Measurements from ENCODE around the gene MAFF.

Gene MAFF

DNA sequence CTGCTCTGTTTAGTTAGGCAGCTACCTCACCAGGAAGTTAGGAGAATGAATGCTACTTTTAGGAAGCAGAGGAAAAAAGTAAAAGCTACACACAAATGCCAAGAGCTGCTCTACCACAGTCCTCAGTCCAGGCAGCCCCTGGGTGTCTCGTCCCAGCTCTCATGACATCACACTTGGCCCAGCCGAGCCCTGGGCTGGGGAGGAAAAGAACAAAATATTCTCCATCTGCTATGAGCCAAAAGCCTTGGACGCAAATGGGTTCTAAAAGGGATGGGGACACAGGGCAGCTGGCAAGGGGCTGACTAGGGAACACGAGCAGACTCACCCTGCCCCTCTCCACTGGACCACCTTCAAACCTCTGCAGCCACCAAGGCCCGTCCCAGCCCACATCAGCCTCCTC, 44.9 kb downstream of the MAFF start:
- no peak overlapping the region for H3K27ac ChIP-seq (ENCODE audit: poor library complexity, severe bottlenecking)
- DNase-seq (ENCODE audit: low spot score) = no peak
- H3K4me3 ChIP-seq (ENCODE audit: severe bottlenecking) = no peak overlapping the region
- H3K36me3 ChIP-seq (ENCODE audit: low read depth) = peaks cover 28% of the 10 kb centered on the region
- ATAC-seq (ENCODE audit: low read depth) = no peak
- no peaks in the 10 kb centered on the region for H3K27me3 ChIP-seq (ENCODE audit: insufficient read depth, poor library complexity, severe bottlenecking)
- no peaks in the 10 kb centered on the region for H3K9me3 ChIP-seq (ENCODE audit: severe bottlenecking)
- TF ChIP-seq, protein P1, sequence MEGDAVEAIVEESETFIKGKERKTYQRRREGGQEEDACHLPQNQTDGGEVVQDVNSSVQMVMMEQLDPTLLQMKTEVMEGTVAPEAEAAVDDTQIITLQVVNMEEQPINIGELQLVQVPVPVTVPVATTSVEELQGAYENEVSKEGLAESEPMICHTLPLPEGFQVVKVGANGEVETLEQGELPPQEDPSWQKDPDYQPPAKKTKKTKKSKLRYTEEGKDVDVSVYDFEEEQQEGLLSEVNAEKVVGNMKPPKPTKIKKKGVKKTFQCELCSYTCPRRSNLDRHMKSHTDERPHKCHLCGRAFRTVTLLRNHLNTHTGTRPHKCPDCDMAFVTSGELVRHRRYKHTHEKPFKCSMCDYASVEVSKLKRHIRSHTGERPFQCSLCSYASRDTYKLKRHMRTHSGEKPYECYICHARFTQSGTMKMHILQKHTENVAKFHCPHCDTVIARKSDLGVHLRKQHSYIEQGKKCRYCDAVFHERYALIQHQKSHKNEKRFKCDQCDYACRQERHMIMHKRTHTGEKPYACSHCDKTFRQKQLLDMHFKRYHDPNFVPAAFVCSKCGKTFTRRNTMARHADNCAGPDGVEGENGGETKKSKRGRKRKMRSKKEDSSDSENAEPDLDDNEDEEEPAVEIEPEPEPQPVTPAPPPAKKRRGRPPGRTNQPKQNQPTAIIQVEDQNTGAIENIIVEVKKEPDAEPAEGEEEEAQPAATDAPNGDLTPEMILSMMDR (IDR thresholded peaks at IDR 0.05; ENCODE audit: poor library complexity, severe bottlenecking) = no peak
- H3K4me1 ChIP-seq (ENCODE audit: insufficient read depth, poor library complexity, severe bottlenecking) = peaks cover 20% of the 10 kb centered on the region

DNA sequence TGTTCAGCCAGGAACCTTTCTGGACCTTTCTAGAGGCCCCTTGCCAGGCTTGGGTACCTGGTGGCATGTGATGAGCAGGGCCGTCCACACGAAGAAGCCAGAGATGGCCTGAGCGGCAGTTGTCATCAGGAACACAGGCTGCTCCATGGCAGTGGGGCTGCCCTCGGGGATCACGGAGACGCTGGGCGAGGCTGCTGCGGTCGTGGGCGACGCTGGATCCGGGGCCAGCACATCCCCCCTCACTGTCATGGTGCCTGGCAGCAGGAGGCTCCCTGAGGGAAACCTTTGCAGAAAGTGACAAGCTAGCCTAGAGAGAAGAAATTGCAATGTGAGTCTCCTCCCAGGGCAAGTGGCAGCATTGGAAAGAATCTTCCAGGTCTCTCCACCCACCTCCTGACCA, 45.9 kb downstream of the MAFF start:
- TF ChIP-seq, protein P1 (IDR thresholded peaks at IDR 0.05; ENCODE audit: poor library complexity, severe bottlenecking) = no peak
- Histone ChIP-seq H3K27ac (ENCODE audit: poor library complexity, severe bottlenecking) (no peak overlapping the region), H3K36me3 (ENCODE audit: low read depth) (peaks cover 28% of the 10 kb centered on the region), H3K4me1 (ENCODE audit: insufficient read depth, poor library complexity, severe bottlenecking) (peaks cover 16% of the 10 kb centered on the region), H3K9me3 (ENCODE audit: severe bottlenecking) (no peaks in the 10 kb centered on the region), H3K27me3 (ENCODE audit: insufficient read depth, poor library complexity, severe bottlenecking) (no peaks in the 10 kb centered on the region), H3K4me3 (ENCODE audit: severe bottlenecking) (no peak overlapping the region)
- no peak for ATAC-seq (ENCODE audit: low read depth)
- no peak for DNase-seq (ENCODE audit: low spot score)

DNA sequence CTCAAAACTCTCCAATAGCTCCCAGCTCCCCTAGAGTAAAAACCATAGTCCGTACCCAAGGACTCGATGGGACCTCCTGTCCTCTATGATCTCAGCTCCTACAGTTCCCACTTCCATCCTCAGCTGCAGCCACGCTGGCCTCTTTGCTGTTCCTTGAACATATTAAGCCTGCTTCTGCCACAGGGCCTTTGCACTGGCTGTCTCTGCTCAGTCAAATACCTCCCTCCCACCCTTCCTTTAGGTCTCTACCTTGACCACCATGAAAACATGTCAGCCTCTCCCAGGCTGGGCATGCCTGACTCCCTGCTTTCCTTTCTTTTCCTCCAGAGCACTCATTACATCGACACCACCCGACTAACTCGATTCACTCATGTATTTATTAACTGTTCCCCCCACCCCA, 46.5 kb downstream of the MAFF start:
- Histone ChIP-seq H3K9me3 (ENCODE audit: severe bottlenecking) (no peaks in the 10 kb centered on the region), H3K36me3 (ENCODE audit: low read depth) (peaks cover 28% of the 10 kb centered on the region)

DNA sequence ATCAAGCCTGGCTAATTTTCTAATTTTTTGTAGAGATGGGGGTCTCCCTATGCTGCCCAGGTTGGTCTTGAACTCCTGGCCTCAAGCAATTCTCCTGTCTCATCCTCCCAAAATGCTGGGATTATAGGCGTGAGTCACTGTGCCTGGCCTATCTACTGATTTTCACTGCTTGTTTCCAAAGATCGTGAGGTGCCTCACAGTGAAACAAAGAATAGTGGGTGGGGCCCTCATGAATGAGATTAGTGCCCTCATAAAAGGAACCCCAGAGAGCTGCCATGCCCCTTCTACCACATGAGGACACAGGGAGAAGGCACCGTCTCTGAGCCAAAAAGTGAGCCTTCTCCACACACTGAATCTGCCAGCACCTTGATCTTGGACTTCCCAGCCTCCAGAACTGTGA, 47.5 kb downstream of the MAFF start:
- Histone ChIP-seq H3K4me1 (ENCODE audit: insufficient read depth, poor library complexity, severe bottlenecking) (peaks cover 3% of the 10 kb centered on the region), H3K9me3 (ENCODE audit: severe bottlenecking) (no peaks in the 10 kb centered on the region), H3K36me3 (ENCODE audit: low read depth) (peaks cover 27% of the 10 kb centered on the region), H3K27ac (ENCODE audit: poor library complexity, severe bottlenecking) (no peak overlapping the region), H3K27me3 (ENCODE audit: insufficient read depth, poor library complexity, severe bottlenecking) (no peaks in the 10 kb centered on the region), H3K4me3 (ENCODE audit: severe bottlenecking) (no peak overlapping the region)
- ATAC-seq (ENCODE audit: low read depth) (no peak), DNase-seq (ENCODE audit: low spot score) (no peak)
- TF ChIP-seq, protein P1 (IDR thresholded peaks at IDR 0.05; ENCODE audit: poor library complexity, severe bottlenecking) = no peak

More for the DNA sequence above, 46.5 kb downstream of the MAFF start:
- ATAC-seq (ENCODE audit: low read depth) = no peak
- DNase-seq (ENCODE audit: low spot score) = no peak
- H3K4me3 ChIP-seq (ENCODE audit: severe bottlenecking) = no peak overlapping the region
- H3K4me1 ChIP-seq (ENCODE audit: insufficient read depth, poor library complexity, severe bottlenecking) = peaks cover 11% of the 10 kb centered on the region
- no peak overlapping the region for H3K27ac ChIP-seq (ENCODE audit: poor library complexity, severe bottlenecking)
- no peaks in the 10 kb centered on the region for H3K27me3 ChIP-seq (ENCODE audit: insufficient read depth, poor library complexity, severe bottlenecking)
- TF ChIP-seq, protein P1 (IDR thresholded peaks at IDR 0.05; ENCODE audit: poor library complexity, severe bottlenecking) = no peak

DNA sequence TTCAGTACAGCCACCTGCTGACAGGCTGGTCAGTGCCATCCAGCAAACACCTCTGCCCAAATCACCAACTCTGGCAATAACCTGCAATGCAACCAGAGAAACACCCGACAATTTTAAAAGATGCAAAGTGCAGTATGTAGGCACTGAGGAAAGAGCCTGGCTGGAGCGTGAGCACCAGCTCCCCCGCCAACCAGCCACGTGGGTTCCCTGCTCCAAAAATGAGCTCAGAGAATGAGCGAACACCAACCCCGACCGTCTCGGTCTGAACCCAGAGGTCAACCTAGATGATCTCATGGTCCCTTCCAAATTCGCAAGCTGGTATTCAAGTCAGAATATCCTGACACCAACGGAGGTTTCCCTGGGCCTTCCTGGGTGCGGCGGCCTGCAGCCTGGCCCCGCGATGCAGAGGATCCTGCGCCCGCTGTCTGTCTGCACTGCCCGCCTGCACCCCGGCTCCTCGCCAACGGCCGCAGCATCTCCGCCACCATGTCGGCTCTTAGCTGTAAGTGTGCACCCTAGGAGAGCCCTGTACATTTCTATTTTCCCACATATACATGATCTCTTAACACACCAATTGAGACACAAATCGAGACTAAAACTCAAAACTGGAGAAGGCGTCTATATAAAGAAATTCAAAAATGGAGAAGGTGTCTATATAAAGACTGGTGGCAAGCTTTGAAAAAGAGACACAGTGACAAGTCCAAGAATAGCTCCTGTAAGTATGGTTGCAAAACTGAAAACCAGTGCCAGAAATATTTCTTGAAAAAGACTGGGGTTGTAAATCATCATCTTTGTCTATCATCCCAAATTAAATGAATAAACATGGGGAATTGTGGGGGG, 48.2 kb downstream of the MAFF start:
- Histone ChIP-seq H3K36me3 (ENCODE audit: low read depth) (peaks cover 21% of the 10 kb centered on the region), H3K27ac (ENCODE audit: poor library complexity, severe bottlenecking) (no peak overlapping the region)
- TF ChIP-seq, protein P1 (IDR thresholded peaks at IDR 0.05; ENCODE audit: poor library complexity, severe bottlenecking) = no peak

More for the DNA sequence above, 48.2 kb downstream of the MAFF start:
- Histone ChIP-seq H3K27me3 (ENCODE audit: insufficient read depth, poor library complexity, severe bottlenecking) (no peaks in the 10 kb centered on the region), H3K4me1 (ENCODE audit: insufficient read depth, poor library complexity, severe bottlenecking) (no peaks in the 10 kb centered on the region), H3K9me3 (ENCODE audit: severe bottlenecking) (no peaks in the 10 kb centered on the region), H3K4me3 (ENCODE audit: severe bottlenecking) (no peak overlapping the region)
- DNase-seq (ENCODE audit: low spot score) (no peak), ATAC-seq (ENCODE audit: low read depth) (no peak)
